ENCODE measurements around the gene USP6NL. TPM values are rescaled to one million over a fixed set of nuclear protein-coding genes. Genes with fewer than 3 reads are reported as not detected.
A peak's percentile ranks its signal among the peaks of the same experiment; 100 is the strongest.

The USP6NL gene
- total and polyA plus RNA-seq, 10 of the 15 experiments (the other 5 are each of a cell fraction or from before 2014, with no cell fraction given) = 4.0 to 27.7 (median 18.2) TPM

- 0 out of 4 replicates have a peak, but pooled peaks of 1 of the 2 experiments have one; percentile 39 for TF ChIP-seq BHLHE40 (IDR thresholded peaks at IDR 0.05; ENCODE audit: borderline replicate concordance in 1 of 2, low read depth in 2 of 2, low read length in 1 of 2)
- TF ChIP-seq TCF3 (IDR thresholded peaks at IDR 0.05; ENCODE audit: borderline replicate concordance, insufficient read depth, low read depth, low read length) = no peak
- peak; percentile 14 to 49; a peak in 3 of 4 replicates for TF ChIP-seq IKZF2 (IDR thresholded peaks at IDR 0.05)
- TF ChIP-seq NFIC (IDR thresholded peaks at IDR 0.05; ENCODE audit: low read depth, low read length) = peak; percentile 75
These were observed 95.1 kb downstream of the USP6NL start (continued) for GRCh38 chr10:11516431-11516746.

- SMC1A ChIA-PET (ENCODE audit: uncharacterized antibody, unreplicated experiment) = interaction anchor here (0.6 to 4.4 kb wide), 33 partner anchors 9 to 304 kb away, joined by 3 to 67 read pairs (median 5); no protein-coding TSS in a partner anchor
- peak overlapping the region; percentile 58 for H3K4me2 ChIP-seq (ENCODE audit: control insufficient read depth, insufficient read depth)
- no peaks in the 10 kb centered on the region for H4K20me1 ChIP-seq (ENCODE audit: control insufficient read depth, insufficient read depth)
- H3K27ac ChIP-seq (ENCODE audit: control insufficient read depth, insufficient read depth) = peak overlapping the region; percentile 80
- POLR2A ChIA-PET = no interaction called here
- under 1% methylated on average over 5 of the region's 5 CpGs for WGBS (ENCODE audit: insufficient coverage, insufficient replicate concordance, low lambda C conversion rate, missing lambda C conversion rate)
- ATAC-seq (peak; percentile 86), DNase-seq (ENCODE audit: low read depth, low spot score) (peak; percentile 67), FAIRE-seq (peak; percentile 92)
- CTCF ChIA-PET = interaction anchor here (0.6 to 3.9 kb wide), 41 partner anchors 8 to 708 kb away, joined by 3 to 125 read pairs (median 4); no protein-coding TSS in a partner anchor
- H2AFZ ChIP-seq (ENCODE audit: control insufficient read depth, low read depth, low read length) = no peak overlapping the region
- H3K79me2 ChIP-seq (ENCODE audit: control insufficient read depth, insufficient read depth, low read length) = peaks cover 11% of the 10 kb centered on the region
- H3K36me3 ChIP-seq (ENCODE audit: control insufficient read depth in 2 of 2, insufficient read depth in 2 of 2, low read length in 1 of 2) = peaks cover 0 to 17% of the 10 kb centered on the region in 2 experiments; a peak in 1 of 4 replicates
- H3K9me3 ChIP-seq (replicated peaks; ENCODE audit: control insufficient read depth, insufficient read depth, low read length) = no peaks in the 10 kb centered on the region
- in situ Hi-C loops (cut with MboI) = loop anchor here (5.0 kb wide), 1 partner anchor 206 kb away; no protein-coding TSS in a partner anchor
- peaks cover 24% of the 10 kb centered on the region for H3K4me1 ChIP-seq (ENCODE audit: control insufficient read depth, insufficient read depth, low read length)
- intact Hi-C loops (cut with micrococcal nuclease; ENCODE audit: unreplicated experiment) = loop anchor here (1.0 to 2.0 kb wide), 5 partner anchors 87 to 242 kb away; no protein-coding TSS in a partner anchor
- peak; percentile 36 for TF ChIP-seq RELA (IDR thresholded peaks at IDR 0.05; ENCODE audit: borderline replicate concordance, partially characterized antibody)
- 0 out of 3 replicates have a peak, but pooled peaks have one; percentile 18 for TF ChIP-seq POU2F2 (IDR thresholded peaks at IDR 0.05; ENCODE audit: borderline replicate concordance, low read depth, low read length)
- peak; percentile 85 to 93 (median 88); a peak in 5 of 6 replicates for TF ChIP-seq CTCF (IDR thresholded peaks at IDR 0.05 in 2 of 3, conservative IDR thresholded peaks at IDR 0.05 in 1 of 3; ENCODE audit: control insufficient read depth in 2 of 3, extremely low read depth in 1 of 3, insufficient read depth in 1 of 3, low read depth in 3 of 3, low read length in 3 of 3)
- no peak for TF ChIP-seq CBFB (IDR thresholded peaks at IDR 0.05; ENCODE audit: low read depth)
- TF ChIP-seq RCOR1 (conservative IDR thresholded peaks at IDR 0.05; ENCODE audit: low read depth, low read length) = 0 out of 2 replicates have a peak, but pooled peaks have one; percentile 51
- TF ChIP-seq BMI1 (IDR thresholded peaks at IDR 0.05; ENCODE audit: borderline replicate concordance) = no peak
- peak; percentile 100 for TF ChIP-seq SMC3 (IDR thresholded peaks at IDR 0.05; ENCODE audit: borderline replicate concordance, low read length)
- 0 out of 4 replicates have a peak, but pooled peaks of 1 of the 2 experiments have one; percentile 3 for TF ChIP-seq IKZF2 (IDR thresholded peaks at IDR 0.05)
- 0 out of 4 replicates have a peak, but pooled peaks of 1 of the 2 experiments have one; percentile 37 for TF ChIP-seq BHLHE40 (IDR thresholded peaks at IDR 0.05; ENCODE audit: borderline replicate concordance in 1 of 2, low read depth in 2 of 2, low read length in 1 of 2)
- TF ChIP-seq RAD21 (IDR thresholded peaks at IDR 0.05; ENCODE audit: insufficient read depth, low read depth, low read length) = peak; percentile 97
- peak; percentile 56; the same call in 1 of the 2 replicates for TF ChIP-seq YY1 (IDR thresholded peaks at IDR 0.05; ENCODE audit: low read depth, low read length)
- no TSS peak for BruUV-seq (replicated peaks)
- H3K4me3 ChIP-seq = peak overlapping the region; percentile 38; the same call in 1 of the 2 replicates
- RAD21 ChIA-PET (ENCODE audit: unreplicated experiment) = interaction anchor here (0.8 to 3.5 kb wide), 29 partner anchors 10 to 298 kb away, joined by 3 to 56 read pairs (median 4); no protein-coding TSS in a partner anchor
- no peaks in the 10 kb centered on the region for H3K27me3 ChIP-seq (replicated peaks in 1 of 2; ENCODE audit: control insufficient read depth in 2 of 2, insufficient read depth in 2 of 2, low read length in 1 of 2)
- no peak overlapping the region for H3K9ac ChIP-seq (ENCODE audit: control insufficient read depth, insufficient read depth, low read length)
These were observed 95.6 kb downstream of the USP6NL start for GRCh38 chr10:11515596-11516430.

All from GM12878 (cell line).